Stimulated activated CD8-positive, alpha-beta memory T cell treated with anti-CD3 and anti-CD28 coated beads, Interleukin-15, amount 100 ng/mL, for 1 hour (primary cell): ENCODE measurements around the gene KRT31.
"Not testable (repeated sequence)": the region's sequence is repeated elsewhere in the genome, so short reads cannot be mapped to it uniquely, and the experiment has no call there.

Experiments used
- DNase-seq: peaks from one replicate; pipeline ENCODE4 v3.0.0-alpha.2; 2020; ENCODE audit warnings: low read depth

Gene KRT31

GRCh38 chr17:41417576-41418015 is 20.2 kb upstream of the KRT31 start:
- DNase-seq: no peak

GRCh38 chr17:41417127-41417526 is 19.7 kb upstream of the KRT31 start:
- no peak for DNase-seq

- no peak for DNase-seq
Observed at GRCh38 chr17:41416479-41416878, 19.1 kb upstream of the KRT31 start.

- no peak for DNase-seq
Observed at GRCh38 chr17:41415833-41416335, 18.5 kb upstream of the KRT31 start.

GRCh38 chr17:41415411-41415810 is 18.0 kb upstream of the KRT31 start:
- DNase-seq: no peak

- DNase-seq: no peak
Observed at GRCh38 chr17:41413982-41414381, 16.6 kb upstream of the KRT31 start.

GRCh38 chr17:41413353-41413957 is 16.0 kb upstream of the KRT31 start:
- DNase-seq: no peak

GRCh38 chr17:41411072-41411840 is 13.8 kb upstream of the KRT31 start:
- DNase-seq: no peak

- DNase-seq: no peak
Observed at GRCh38 chr17:41407226-41407625, 9.8 kb upstream of the KRT31 start.

- DNase-seq: no peak
Observed at GRCh38 chr17:41406205-41406604, 8.8 kb upstream of the KRT31 start.

GRCh38 chr17:41404024-41404671 is 6.7 kb upstream of the KRT31 start:
- no peak for DNase-seq

- no peak for DNase-seq
Observed at GRCh38 chr17:41403404-41404023, 6.1 kb upstream of the KRT31 start.

GRCh38 chr17:41402161-41402560 is 4.8 kb upstream of the KRT31 start:
- DNase-seq: no peak

GRCh38 chr17:41396340-41396739 is 1.1 kb downstream of the KRT31 start:
- DNase-seq: no peak

- DNase-seq: no peak
Observed at GRCh38 chr17:41395611-41396010, 1.8 kb downstream of the KRT31 start.

- not testable (repeated sequence) for DNase-seq
Observed at GRCh38 chr17:41395044-41395443, 2.4 kb downstream of the KRT31 start.

- no peak for DNase-seq
Observed at GRCh38 chr17:41394254-41394996, 3.0 kb downstream of the KRT31 start.

GRCh38 chr17:41393826-41394225 is 3.6 kb downstream of the KRT31 start:
- DNase-seq: no peak

- DNase-seq: no peak
Observed at GRCh38 chr17:41393294-41393693, 4.1 kb downstream of the KRT31 start.

GRCh38 chr17:41392278-41392677 is 5.1 kb downstream of the KRT31 start:
- DNase-seq: no peak

- no peak for DNase-seq
Observed at GRCh38 chr17:41391535-41391934, 5.9 kb downstream of the KRT31 start.

GRCh38 chr17:41390411-41390938 is 6.9 kb downstream of the KRT31 start:
- DNase-seq: no peak
